Mesenteric fat pad (tissue), 1 donor: ENCODE measurements around the gene TRIL. TPM values are rescaled to one million over a fixed set of nuclear protein-coding genes. Genes with fewer than 3 reads are reported as not detected.

Experiments
- total RNA-seq: library from RNA; stranded (reverse); fragmentation: NEBNext Ultra II Directional; extraction: Animal tissue kit (Norgen Biotek cat#: 25700); gene quantifications from one replicate; pipeline ENCODE4 v1.2.1, GENCODE V29; 2021
- donor health status: DM: yes; HTN: yes; CAD: no.

The TRIL gene
- total RNA-seq, 1 donor from 2014 or later: 3.7 TPM

Other genes starting within 250 kb of the TRIL start
- gene CPVL, start 188.2 kb upstream of the TRIL start, total RNA-seq: 49.8 TPM
- 11.0 TPM for gene CHN2, start 236.4 kb upstream of the TRIL start, total RNA-seq